H9 (cell line): ENCODE data around the gene ANKS1B. TPM values are rescaled to one million over a fixed set of nuclear protein-coding genes. Genes with fewer than 3 reads are reported as not detected.

Experiments
- DNase-seq: peaks from one replicate; pipeline ENCODE4 v3.0.0-alpha.2; 2017
- H2AFZ ChIP-seq: one replicate; pipeline ENCODE4 v1.6.1; 2013; ENCODE audit warnings: mild to moderate bottlenecking, low read length, control low read depth, moderate library complexity
- H2AK5ac ChIP-seq: 2 replicates; pipeline ENCODE4 v1.6.1; 2013; ENCODE audit warnings: low read length, control low read depth, mixed read lengths; ENCODE audit not compliant: insufficient read length
- H2BK120ac ChIP-seq: one replicate; pipeline ENCODE4 v1.6.1; 2013; ENCODE audit warnings: low read depth, mild to moderate bottlenecking, low read length, control low read depth, inconsistent platforms; ENCODE audit not compliant: poor library complexity, severe bottlenecking
- H2BK12ac ChIP-seq: 2 replicates; pipeline ENCODE4 v1.6.1; 2013; ENCODE audit warnings: low read length, control low read depth, mixed read lengths, low read depth; ENCODE audit not compliant: insufficient read length
- H2BK15ac ChIP-seq: 2 replicates; pipeline ENCODE4 v1.6.1; 2013; ENCODE audit warnings: low read depth, low read length, control low read depth
- H2BK20ac ChIP-seq: one replicate; pipeline ENCODE4 v1.6.1; 2013; ENCODE audit warnings: low read depth, mild to moderate bottlenecking, low read length, control low read depth, inconsistent platforms; ENCODE audit not compliant: poor library complexity, severe bottlenecking
- H2BK5ac ChIP-seq: 2 replicates; pipeline ENCODE4 v1.6.1; 2013; ENCODE audit warnings: low read length, control low read depth, mixed read lengths; ENCODE audit not compliant: insufficient read length
- H3K14ac ChIP-seq: 2 replicates; pipeline ENCODE4 v1.6.1; 2013; ENCODE audit warnings: low read length, control low read depth; ENCODE audit not compliant: insufficient read depth
- H3K18ac ChIP-seq: 2 replicates; pipeline ENCODE4 v1.6.1; 2013; ENCODE audit warnings: low read depth, mild to moderate bottlenecking, mixed read lengths, low read length, control low read depth; ENCODE audit not compliant: insufficient read length
- H3K23ac ChIP-seq: 2 replicates; pipeline ENCODE4 v1.6.1; 2013; ENCODE audit warnings: low read length, control low read depth, mixed read lengths, low read depth; ENCODE audit not compliant: insufficient read length
- H3K23me2 ChIP-seq: 2 replicates; pipeline ENCODE4 v1.6.1; 2013; ENCODE audit warnings: low read depth, mild to moderate bottlenecking, mixed read lengths, low read length, control low read depth; ENCODE audit not compliant: insufficient read length, poor library complexity, severe bottlenecking
- H3K27ac ChIP-seq: 2 replicates; pipeline ENCODE4 v1.5.1; 2013; ENCODE audit warnings: low read length, control low read depth, mixed read lengths, low read depth; ENCODE audit not compliant: insufficient read length
- H3K27me3 ChIP-seq: 2 replicates; pipeline ENCODE4 v1.6.1; 2013; ENCODE audit warnings: low read length, control low read depth, inconsistent platforms; ENCODE audit not compliant: insufficient read depth
- H3K4ac ChIP-seq: 2 replicates; pipeline ENCODE4 v1.6.1; 2013; ENCODE audit warnings: low read depth, mild to moderate bottlenecking, control low read depth, inconsistent platforms, low read length, moderate library complexity
- H3K4me1 ChIP-seq: 2 replicates; pipeline ENCODE4 v1.6.1; 2013; ENCODE audit warnings: low read length, control low read depth, inconsistent platforms; ENCODE audit not compliant: insufficient read depth
- H3K4me2 ChIP-seq: 2 replicates; pipeline ENCODE4 v1.6.1; 2013; ENCODE audit warnings: low read length, control low read depth, mixed read lengths; ENCODE audit not compliant: insufficient read length, insufficient read depth
- H3K56ac ChIP-seq: 2 replicates; pipeline ENCODE4 v1.6.1; 2013; ENCODE audit warnings: low read depth, mild to moderate bottlenecking, mixed read lengths, low read length, control low read depth; ENCODE audit not compliant: insufficient read length
- H3K79me1 ChIP-seq: 2 replicates; pipeline ENCODE4 v1.6.1; 2013; ENCODE audit warnings: low read depth, mild to moderate bottlenecking, moderate library complexity, low read length, control low read depth, inconsistent platforms; ENCODE audit not compliant: insufficient read depth, poor library complexity, severe bottlenecking
- H3K79me2 ChIP-seq: 2 replicates; pipeline ENCODE4 v1.6.1; 2013; ENCODE audit warnings: low read length, control low read depth, inconsistent platforms; ENCODE audit not compliant: insufficient read depth
- H3K9ac ChIP-seq: 2 replicates; pipeline ENCODE4 v1.6.1; 2013; ENCODE audit warnings: low read length, control low read depth, mixed read lengths; ENCODE audit not compliant: insufficient read length; ENCODE audit errors: extremely low read depth
- H3K9me3 ChIP-seq: one replicate; pipeline ENCODE4 v1.6.1; 2013; ENCODE audit warnings: low read depth, low read length, inconsistent platforms; ENCODE audit not compliant: control insufficient read depth
- H3T11ph ChIP-seq: one replicate; pipeline ENCODE4 v1.6.1; 2013; ENCODE audit warnings: mild to moderate bottlenecking, low read length, control low read depth, inconsistent platforms
- H4K20me1 ChIP-seq: one replicate; pipeline ENCODE4 v1.6.1; 2013; ENCODE audit not compliant: control insufficient read depth, insufficient read length, insufficient read depth
- H4K5ac ChIP-seq: 2 replicates; pipeline ENCODE4 v1.6.1; 2013; ENCODE audit warnings: low read depth, mild to moderate bottlenecking, mixed read lengths, low read length, control low read depth; ENCODE audit not compliant: insufficient read length
- H4K8ac ChIP-seq: replicated peaks from 2 replicates; pipeline ENCODE4 v1.6.1; 2013; ENCODE audit warnings: low read length, control low read depth, mixed read lengths, low read depth; ENCODE audit not compliant: insufficient read length
- H4K91ac ChIP-seq: 2 replicates; pipeline ENCODE4 v1.6.1; 2013; ENCODE audit warnings: low read depth, mild to moderate bottlenecking, moderate library complexity, mixed read lengths, low read length, control low read depth; ENCODE audit not compliant: insufficient read length
- H3K27ac Mint-ChIP-seq, 3 experiments: 2 replicates in 2 of 3; 3 replicates in 1 of 3; pipeline ENCODE4 v1.8.0; 2020 to 2021; ENCODE audit warnings: mixed read lengths in 3 of 3, mild to moderate bottlenecking in 1 of 3, moderate library complexity in 1 of 3
- H3K27me3 Mint-ChIP-seq: 2 replicates; pipeline ENCODE4 v1.8.0; 2021; ENCODE audit warnings: low read depth, mild to moderate bottlenecking, moderate library complexity, mixed read lengths
- H3K36me3 Mint-ChIP-seq, 3 experiments: 2 replicates in 2 of 3; 3 replicates in 1 of 3; pipeline ENCODE4 v1.8.0; 2020 to 2021; ENCODE audit warnings: low read depth in 3 of 3, mixed read lengths in 3 of 3; ENCODE audit not compliant: insufficient read depth in 1 of 3
- H3K4me1 Mint-ChIP-seq, 2 experiments: 2 replicates each; pipeline ENCODE4 v1.8.0; 2020; ENCODE audit warnings: mixed read lengths in 2 of 2
- H3K4me3 Mint-ChIP-seq, 2 experiments: 2 replicates in 1 of 2; 3 replicates in 1 of 2; pipeline ENCODE4 v1.8.0; 2020 to 2021; ENCODE audit warnings: mild to moderate bottlenecking in 2 of 2, mixed read lengths in 2 of 2, moderate library complexity in 1 of 2
- H3K9me3 Mint-ChIP-seq, 2 experiments: 2 replicates in 1 of 2; 3 replicates in 1 of 2; pipeline ENCODE4 v1.8.0; 2020; ENCODE audit warnings: mild to moderate bottlenecking in 2 of 2, mixed read lengths in 2 of 2, moderate library complexity in 1 of 2
- whole genome bisulfite sequencing: extraction: QIAGEN DNeasy Blood & Tissue Kit; methylation state at CpG from one replicate; pipeline ENCODE4 v1.1.7; 2013; ENCODE audit warnings: missing lambda C conversion rate, low lambda C conversion rate, mixed read lengths; ENCODE audit not compliant: insufficient read length; ENCODE audit errors: extremely low coverage; 5-methylcytosine and 5-hydroxymethylcytosine counted together
- total RNA-seq: library from RNA; stranded (reverse); gene quantifications from 2 replicates; pipeline ENCODE4 v1.2.1, GENCODE V29; 2021
- TF ChIP-seq, protein P1 (sequence below): fragments of 200-600 bp; sonication (generic); conservative IDR thresholded peaks from 3 replicates; pipeline ENCODE4 v1.8.0; 2021; ENCODE audit warnings: antibody characterized with exemption, mild to moderate bottlenecking

Gene ANKS1B
- total RNA-seq, 1 experiment from 2014 or later, result 4.1 TPM

DNA sequence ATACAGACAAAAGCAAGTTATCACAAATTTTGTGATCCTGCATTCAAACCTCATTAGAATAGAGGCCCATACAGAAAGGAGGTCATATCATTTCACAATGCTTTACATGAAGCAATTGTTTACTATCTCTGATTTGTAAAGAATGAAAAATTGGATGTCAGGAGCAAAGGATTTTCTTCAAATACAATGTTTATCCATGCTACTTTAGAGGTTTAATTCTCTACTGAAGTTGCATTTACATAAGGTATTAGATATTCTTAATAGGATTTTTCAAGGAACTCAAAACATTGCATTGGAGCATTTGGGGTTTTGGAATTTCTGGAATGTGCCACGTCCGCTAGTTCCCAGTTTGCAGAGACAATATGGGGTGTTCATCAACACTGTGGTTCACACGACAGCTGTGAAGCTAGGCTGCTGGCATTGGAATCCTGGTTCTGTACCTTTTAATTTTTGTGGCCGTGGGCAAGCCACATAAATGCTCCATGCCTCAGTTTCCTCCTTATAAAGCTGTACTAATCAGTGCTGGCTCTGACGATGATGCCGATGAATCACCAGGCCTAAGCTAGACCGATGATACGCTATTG, 1164.8 kb downstream of the ANKS1B start:
- Histone ChIP-seq H2AFZ (no peak overlapping the region), H4K20me1 (no peaks in the 10 kb centered on the region), H2BK15ac (no peak overlapping the region), H3K79me2 (no peaks in the 10 kb centered on the region), H3K23me2 (no peaks in the 10 kb centered on the region), H2BK20ac (no peak overlapping the region), H2BK5ac (no peak overlapping the region), H3K9ac (no peak overlapping the region), H3K4me1 (peaks cover 8% of the 10 kb centered on the region; the same call in 1 of the 2 replicates), H3T11ph (no peak overlapping the region), H3K27ac (no peak overlapping the region), H4K5ac (no peak overlapping the region), H4K8ac (no peak overlapping the region), H3K27me3 (no peaks in the 10 kb centered on the region), H4K91ac (no peak overlapping the region), H2BK120ac (no peak overlapping the region), H3K4me2 (no peak overlapping the region), H3K9me3 (no peaks in the 10 kb centered on the region), H3K23ac (no peak overlapping the region), H3K18ac (no peak overlapping the region), H2AK5ac (no peak overlapping the region), H3K14ac (no peak overlapping the region), H3K4ac (no peak overlapping the region), H3K79me1 (no peaks in the 10 kb centered on the region), H3K56ac (no peak overlapping the region), H2BK12ac (no peak overlapping the region)
- Mint-ChIP-seq H3K36me3 (no peaks in the 10 kb centered on the region), H3K27ac (peak overlapping the region in 2 of 3 experiments; percentile 49 to 92; a peak in 3 of 7 replicates), H3K4me3 (no peak overlapping the region), H3K9me3 (no peaks in the 10 kb centered on the region; a peak in 1 of 5 replicates), H3K27me3 (no peaks in the 10 kb centered on the region), H3K4me1 (peaks cover 37 to 44% of the 10 kb centered on the region in 2 experiments)
- TF ChIP-seq, protein P1, sequence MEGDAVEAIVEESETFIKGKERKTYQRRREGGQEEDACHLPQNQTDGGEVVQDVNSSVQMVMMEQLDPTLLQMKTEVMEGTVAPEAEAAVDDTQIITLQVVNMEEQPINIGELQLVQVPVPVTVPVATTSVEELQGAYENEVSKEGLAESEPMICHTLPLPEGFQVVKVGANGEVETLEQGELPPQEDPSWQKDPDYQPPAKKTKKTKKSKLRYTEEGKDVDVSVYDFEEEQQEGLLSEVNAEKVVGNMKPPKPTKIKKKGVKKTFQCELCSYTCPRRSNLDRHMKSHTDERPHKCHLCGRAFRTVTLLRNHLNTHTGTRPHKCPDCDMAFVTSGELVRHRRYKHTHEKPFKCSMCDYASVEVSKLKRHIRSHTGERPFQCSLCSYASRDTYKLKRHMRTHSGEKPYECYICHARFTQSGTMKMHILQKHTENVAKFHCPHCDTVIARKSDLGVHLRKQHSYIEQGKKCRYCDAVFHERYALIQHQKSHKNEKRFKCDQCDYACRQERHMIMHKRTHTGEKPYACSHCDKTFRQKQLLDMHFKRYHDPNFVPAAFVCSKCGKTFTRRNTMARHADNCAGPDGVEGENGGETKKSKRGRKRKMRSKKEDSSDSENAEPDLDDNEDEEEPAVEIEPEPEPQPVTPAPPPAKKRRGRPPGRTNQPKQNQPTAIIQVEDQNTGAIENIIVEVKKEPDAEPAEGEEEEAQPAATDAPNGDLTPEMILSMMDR, result no peak
- no CpG with 5 or more reads among the region's 8 CpGs for WGBS
- DNase-seq, result no peak
